Bronchial epithelial cell (primary cell): Measurements from ENCODE around the gene TPM1. TPM values are rescaled to one million over a fixed set of nuclear protein-coding genes. Genes with fewer than 3 reads are reported as not detected.

Experiments
- DNase-seq: peaks from one replicate; pipeline ENCODE4 v3.0.0-alpha.2; 2010; ENCODE audit warnings: low read depth
- FAIRE-seq: peaks from 2 replicates; lab custom pipeline; 2011; peaks lifted over from hg19 to GRCh38; lab: Jason Lieb, UNC
- H3K27me3 ChIP-seq: 2 replicates; pipeline ENCODE4 v1.5.1; 2011; ENCODE audit warnings: low read length; ENCODE audit not compliant: control insufficient read depth, insufficient read depth
- H3K36me3 ChIP-seq: 2 replicates; pipeline ENCODE4 v1.5.1; 2011; ENCODE audit warnings: low read length; ENCODE audit not compliant: control insufficient read depth, insufficient read depth
- H3K4me3 ChIP-seq: 2 replicates; pipeline ENCODE4 v1.5.1; 2011; ENCODE audit warnings: mild to moderate bottlenecking, low read depth, low read length, control low read depth
- CTCF ChIP-seq: IDR thresholded peaks from 2 replicates; pipeline ENCODE4 v1.5.1; 2011; ENCODE audit warnings: mild to moderate bottlenecking, moderate library complexity, low read length, control low read depth, inconsistent platforms; ENCODE audit not compliant: insufficient read depth, severe bottlenecking
- total RNA-seq: library from RNA; depleted of rRNA; stranded (reverse); fragments of >200 nt; gene quantifications from 2 replicates; pipeline ENCODE4 v1.2.1, GENCODE V29; 2014

The TPM1 gene
- total RNA-seq, 1 donor from 2014 or later, result 111 TPM

- no peak for TF ChIP-seq CTCF
- no peaks in the 10 kb centered on the region for H3K36me3 ChIP-seq
- no peaks in the 10 kb centered on the region for H3K27me3 ChIP-seq
- FAIRE-seq (no peak), DNase-seq (no peak)
- H3K4me3 ChIP-seq, result no peak overlapping the region
Observed at GRCh38 chr15:63030101-63030551, 12.4 kb upstream of the TPM1 start.

GRCh38 chr15:63034578-63034977, 8.0 kb upstream of the TPM1 start:
- no peak overlapping the region for H3K4me3 ChIP-seq
- H3K27me3 ChIP-seq, result no peaks in the 10 kb centered on the region
- FAIRE-seq, result no peak
- no peak for TF ChIP-seq CTCF
- no peak for DNase-seq
- no peaks in the 10 kb centered on the region for H3K36me3 ChIP-seq

- Histone ChIP-seq H3K4me3 (no peak overlapping the region), H3K36me3 (no peaks in the 10 kb centered on the region), H3K27me3 (no peaks in the 10 kb centered on the region)
- FAIRE-seq (no peak), DNase-seq (no peak)
- TF ChIP-seq CTCF, result no peak
Observed at GRCh38 chr15:63035253-63035652, 7.3 kb upstream of the TPM1 start.

GRCh38 chr15:63035977-63036376, 6.6 kb upstream of the TPM1 start:
- H3K36me3 ChIP-seq, result no peaks in the 10 kb centered on the region
- DNase-seq (peak; percentile 46), FAIRE-seq (no peak)
- peak; percentile 42 for TF ChIP-seq CTCF
- H3K27me3 ChIP-seq, result no peaks in the 10 kb centered on the region
- no peak overlapping the region for H3K4me3 ChIP-seq

GRCh38 chr15:63037976-63038720, 4.4 kb upstream of the TPM1 start:
- FAIRE-seq, result no peak
- peak; percentile 97 for DNase-seq
- Histone ChIP-seq H3K27me3 (no peaks in the 10 kb centered on the region), H3K36me3 (no peaks in the 10 kb centered on the region), H3K4me3 (no peak overlapping the region)
- TF ChIP-seq CTCF, result no peak
